ENCODE data around the gene DEPDC4. TPM values are rescaled to one million over a fixed set of nuclear protein-coding genes. Genes with fewer than 3 reads are reported as not detected.

DEPDC4 gene
- total RNA-seq, 1 experiment from 2014 or later: 2.0 TPM

- POLR2A ChIA-PET (ENCODE audit: low non-redundant PET): no interaction called here
- H3K9me3 ChIP-seq (ENCODE audit: low read depth, low read length, poor library complexity, severe bottlenecking): no peaks in the 10 kb centered on the region
- no peak overlapping the region for H3K4me3 ChIP-seq (ENCODE audit: low read depth, low read length, poor library complexity, severe bottlenecking)
- H3K36me3 ChIP-seq (ENCODE audit: insufficient read depth, low read length, poor library complexity, severe bottlenecking): peaks cover 19% of the 10 kb centered on the region
- no peaks in the 10 kb centered on the region for H3K4me1 ChIP-seq (ENCODE audit: insufficient read depth, low read length, poor library complexity, severe bottlenecking)
- intact Hi-C loops (cut with micrococcal nuclease; ENCODE audit: unreplicated experiment): no loop called here
- H3K27ac ChIP-seq (ENCODE audit: low read depth, low read length, poor library complexity, severe bottlenecking): no peak overlapping the region
- no TSS peak for BruUV-seq (replicated peaks)
- TF ChIP-seq EZH2 (IDR thresholded peaks at IDR 0.05; ENCODE audit: borderline replicate concordance, low read depth, low read length, poor library complexity, severe bottlenecking) (no peak), CTCF (conservative IDR thresholded peaks at IDR 0.05; ENCODE audit: low read depth, low read length) (no peak)
- CTCF ChIA-PET: no interaction called here
- DNase-seq (ENCODE audit: low spot score): no peak
- no peaks in the 10 kb centered on the region for H3K27me3 ChIP-seq (replicated peaks; ENCODE audit: insufficient read depth, low read depth, low read length, poor library complexity)
These were observed 45.4 kb downstream of the DEPDC4 start for GRCh38 chr12:100221523-100221922.

DNA sequence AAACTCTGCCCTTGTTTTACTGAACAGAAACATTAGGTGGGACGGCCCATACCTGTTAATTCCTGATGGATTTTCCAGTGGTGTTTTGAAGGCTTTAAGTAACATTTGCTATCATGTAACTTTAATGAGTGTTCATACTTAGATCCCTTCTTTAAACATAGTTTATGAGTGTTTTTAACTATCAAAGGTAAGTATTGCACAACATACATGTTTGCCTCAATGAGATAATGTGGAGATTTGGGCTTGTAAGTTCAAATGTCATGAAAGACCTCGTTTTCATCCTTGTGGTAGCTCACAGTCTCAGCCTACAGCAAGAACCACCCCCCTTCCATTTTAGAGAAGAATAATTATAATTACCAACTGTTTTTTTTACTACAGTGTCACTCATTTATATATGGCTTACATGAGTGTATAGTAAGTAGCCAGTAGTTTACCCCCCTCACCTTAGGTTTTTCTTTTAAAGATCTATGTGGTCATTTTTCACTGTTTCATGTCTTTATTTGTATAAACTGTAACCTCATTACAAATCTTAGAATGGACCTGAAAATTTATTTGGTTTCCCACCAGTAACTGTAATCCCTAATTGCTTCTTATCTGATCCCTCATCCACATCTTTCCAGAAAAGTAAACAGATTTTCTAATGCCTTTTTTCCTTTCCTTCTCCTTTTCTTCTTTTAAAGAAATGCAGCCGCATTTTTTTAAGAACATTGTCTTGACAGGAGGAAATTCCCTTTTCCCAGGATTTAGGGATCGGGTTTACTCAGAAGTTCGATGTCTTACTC is 47.4 kb downstream of the DEPDC4 start:
- intact Hi-C loops (cut with micrococcal nuclease; ENCODE audit: unreplicated experiment): no loop called here
- DNase-seq (ENCODE audit: low spot score): no peak
- BruUV-seq (replicated peaks): no TSS peak
- Histone ChIP-seq H3K27ac (ENCODE audit: low read depth, low read length, poor library complexity, severe bottlenecking) (no peak overlapping the region), H3K4me1 (ENCODE audit: insufficient read depth, low read length, poor library complexity, severe bottlenecking) (no peaks in the 10 kb centered on the region), H3K4me3 (ENCODE audit: low read depth, low read length, poor library complexity, severe bottlenecking) (no peak overlapping the region), H3K36me3 (ENCODE audit: insufficient read depth, low read length, poor library complexity, severe bottlenecking) (peaks cover 27% of the 10 kb centered on the region), H3K27me3 (replicated peaks; ENCODE audit: insufficient read depth, low read depth, low read length, poor library complexity) (no peaks in the 10 kb centered on the region), H3K9me3 (ENCODE audit: low read depth, low read length, poor library complexity, severe bottlenecking) (no peaks in the 10 kb centered on the region)
- CTCF ChIA-PET: no interaction called here
- TF ChIP-seq CTCF (conservative IDR thresholded peaks at IDR 0.05; ENCODE audit: low read depth, low read length) (no peak), EZH2 (IDR thresholded peaks at IDR 0.05; ENCODE audit: borderline replicate concordance, low read depth, low read length, poor library complexity, severe bottlenecking) (no peak)
- POLR2A ChIA-PET (ENCODE audit: low non-redundant PET): no interaction called here

- no peak for TF ChIP-seq EZH2 (IDR thresholded peaks at IDR 0.05; ENCODE audit: borderline replicate concordance, low read depth, low read length, poor library complexity, severe bottlenecking)
- no peak for TF ChIP-seq CTCF (conservative IDR thresholded peaks at IDR 0.05; ENCODE audit: low read depth, low read length)
- peaks cover 52% of the 10 kb centered on the region for H3K36me3 ChIP-seq (ENCODE audit: insufficient read depth, low read length, poor library complexity, severe bottlenecking)
- H3K4me3 ChIP-seq (ENCODE audit: low read depth, low read length, poor library complexity, severe bottlenecking): no peak overlapping the region
- intact Hi-C loops (cut with micrococcal nuclease; ENCODE audit: unreplicated experiment): no loop called here
- no peak for DNase-seq (ENCODE audit: low spot score)
- ChIA-PET POLR2A (ENCODE audit: low non-redundant PET) (no interaction called here), CTCF (no interaction called here)
- H3K27ac ChIP-seq (ENCODE audit: low read depth, low read length, poor library complexity, severe bottlenecking): no peak overlapping the region
- no peaks in the 10 kb centered on the region for H3K9me3 ChIP-seq (ENCODE audit: low read depth, low read length, poor library complexity, severe bottlenecking)
- no TSS peak for BruUV-seq (replicated peaks)
- H3K27me3 ChIP-seq (replicated peaks; ENCODE audit: insufficient read depth, low read depth, low read length, poor library complexity): no peaks in the 10 kb centered on the region
- H3K4me1 ChIP-seq (ENCODE audit: insufficient read depth, low read length, poor library complexity, severe bottlenecking): no peaks in the 10 kb centered on the region
These were observed 50.5 kb downstream of the DEPDC4 start for GRCh38 chr12:100216337-100216736.

All from A673 (cell line).